B cell (primary cell): ENCODE results near the gene MID2.

ENCODE experiments used
- CTCF ChIP-seq: fragments of 200-600 bp; IDR thresholded peaks from one replicate; pipeline ENCODE4 v1.8.0; 2022; ENCODE audit warnings: antibody characterized with exemption, mild to moderate bottlenecking
- EZH2 ChIP-seq: IDR thresholded peaks from 2 replicates; pipeline ENCODE4 v1.6.1; 2012; ENCODE audit warnings: borderline replicate concordance, low read depth, mild to moderate bottlenecking, moderate library complexity, low read length; ENCODE audit not compliant: insufficient read depth, poor library complexity, severe bottlenecking

GRCh38 chrX:107935200-107935599, 109.5 kb downstream of the MID2 start:
- TF ChIP-seq CTCF (no peak), EZH2 (no peak)
